Measurements from ENCODE around the gene ROBO2.

GRCh38 chr3:77407441-77407840 lies 367.5 kb downstream of the ROBO2 start:
- TF ChIP-seq CTCF (conservative IDR thresholded peaks at IDR 0.05): no peak
- TF ChIP-seq ZFX (IDR thresholded peaks at IDR 0.05): no peak
